T-helper 1 cell treated with Interleukin-12 subunit alpha and Interleukin-12 subunit beta and Interleukin-4 antibody, amounts not matched to agents 30 μg/mL and 1 μg/mL, for 36 hours (primary cell): ENCODE results near the gene FMN1.
"Not testable (repeated sequence)": the region's sequence is repeated elsewhere in the genome, so short reads cannot be mapped to it uniquely, and the experiment has no call there.

Experiments
- H3K27ac Mint-ChIP-seq: one replicate; pipeline ENCODE4 v1.8.0; 2021; ENCODE audit warnings: mild to moderate bottlenecking, mixed read lengths
- H3K27me3 Mint-ChIP-seq: one replicate; pipeline ENCODE4 v1.8.0; 2021; ENCODE audit warnings: low read depth, mixed read lengths
- H3K36me3 Mint-ChIP-seq: one replicate; pipeline ENCODE4 v1.8.0; 2021; ENCODE audit warnings: low read depth, mixed read lengths
- H3K4me1 Mint-ChIP-seq: one replicate; pipeline ENCODE4 v1.8.0; 2021; ENCODE audit warnings: low read depth, mixed read lengths
- H3K4me3 Mint-ChIP-seq: one replicate; pipeline ENCODE4 v1.8.0; 2021; ENCODE audit warnings: mild to moderate bottlenecking, moderate library complexity, mixed read lengths
- H3K9me3 Mint-ChIP-seq: one replicate; pipeline ENCODE4 v1.8.0; 2021; ENCODE audit warnings: mixed read lengths

Gene FMN1

DNA sequence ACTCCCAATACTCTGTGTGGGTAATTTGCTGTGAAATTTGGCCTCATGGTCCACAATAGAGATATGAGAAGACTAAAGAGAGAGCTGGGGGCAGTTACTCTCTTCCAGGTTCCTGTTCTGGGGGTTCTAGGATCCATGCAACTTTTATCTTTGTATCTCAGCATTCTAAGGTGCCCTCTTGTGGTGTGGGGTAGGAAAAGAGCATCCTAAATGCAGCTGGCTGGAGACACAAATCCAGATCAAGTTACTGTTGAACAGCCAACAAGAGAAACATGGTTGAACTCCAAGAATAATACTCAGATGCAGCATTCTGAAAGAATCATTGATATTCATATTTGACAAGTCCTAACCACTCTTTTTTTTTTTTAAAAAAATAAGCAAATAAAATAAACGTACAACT, 238.5 kb downstream of the FMN1 start:
- Mint-ChIP-seq H3K9me3 (no peaks in the 10 kb centered on the region), H3K4me1 (no peaks in the 10 kb centered on the region), H3K4me3 (no peak overlapping the region), H3K36me3 (no peaks in the 10 kb centered on the region), H3K27me3 (peaks cover 3% of the 10 kb centered on the region), H3K27ac (no peak overlapping the region)

DNA sequence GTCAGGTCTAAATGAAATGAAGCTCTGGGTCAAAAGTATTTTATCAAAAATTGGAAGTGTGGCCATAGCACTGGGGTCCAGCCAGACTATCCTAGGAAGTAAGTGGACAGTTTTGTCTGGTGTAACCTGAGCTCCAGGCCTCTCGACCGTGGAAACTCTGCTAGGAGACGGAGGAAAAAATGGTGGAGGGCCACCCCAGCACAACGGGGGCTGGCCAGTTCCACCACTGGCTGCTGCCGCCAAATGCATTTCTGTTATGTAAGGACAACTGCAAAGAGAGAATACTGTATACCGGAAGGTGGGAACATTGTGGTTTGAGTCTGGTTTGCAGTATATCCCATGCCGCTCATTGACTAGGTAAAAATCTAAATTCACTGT, 241.0 kb downstream of the FMN1 start:
- H3K36me3 Mint-ChIP-seq = no peaks in the 10 kb centered on the region
- no peak overlapping the region for H3K4me3 Mint-ChIP-seq
- H3K9me3 Mint-ChIP-seq = no peaks in the 10 kb centered on the region
- H3K4me1 Mint-ChIP-seq = no peaks in the 10 kb centered on the region
- H3K27ac Mint-ChIP-seq = no peak overlapping the region
- H3K27me3 Mint-ChIP-seq = peaks cover 3% of the 10 kb centered on the region

GRCh38 chr15:32952901-32953532, 241.5 kb downstream of the FMN1 start:
- Mint-ChIP-seq H3K27ac (no peak overlapping the region), H3K4me3 (no peak overlapping the region), H3K9me3 (no peaks in the 10 kb centered on the region), H3K27me3 (peaks cover 3% of the 10 kb centered on the region), H3K36me3 (no peaks in the 10 kb centered on the region), H3K4me1 (no peaks in the 10 kb centered on the region)

- no peak overlapping the region for H3K27ac Mint-ChIP-seq
- peaks cover under 1% of the 10 kb centered on the region for H3K27me3 Mint-ChIP-seq
- H3K36me3 Mint-ChIP-seq = no peaks in the 10 kb centered on the region
Observed at GRCh38 chr15:32951736-32952464, 242.6 kb downstream of the FMN1 start.

DNA sequence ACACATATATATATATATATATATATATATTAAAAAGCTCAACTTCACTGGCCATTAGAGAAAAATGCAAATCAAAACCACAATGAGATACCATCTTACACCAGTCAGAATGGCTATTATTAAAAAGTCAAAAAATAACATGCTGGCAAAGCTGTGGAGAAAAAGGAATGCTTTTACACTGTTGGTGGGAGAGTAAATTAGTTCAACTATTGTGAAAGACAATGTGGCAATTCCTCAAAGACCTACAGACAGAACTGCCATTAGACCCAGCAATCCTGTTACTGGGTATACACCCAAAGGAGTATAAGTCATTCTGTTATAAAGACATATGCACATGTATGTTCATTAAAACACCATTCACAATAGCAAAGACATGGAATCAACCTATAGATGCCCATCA, 244.5 kb downstream of the FMN1 start:
- not testable (repeated sequence) for H3K36me3 Mint-ChIP-seq, H3K4me1 Mint-ChIP-seq, H3K27me3 Mint-ChIP-seq, H3K27ac Mint-ChIP-seq, H3K4me3 Mint-ChIP-seq, H3K9me3 Mint-ChIP-seq

More at GRCh38 chr15:32951736-32952464, 242.6 kb downstream of the FMN1 start:
- Mint-ChIP-seq H3K4me3 (no peak overlapping the region), H3K4me1 (no peaks in the 10 kb centered on the region), H3K9me3 (no peaks in the 10 kb centered on the region)

- H3K9me3 Mint-ChIP-seq = no peaks in the 10 kb centered on the region
- no peaks in the 10 kb centered on the region for H3K4me1 Mint-ChIP-seq
- H3K27me3 Mint-ChIP-seq = no peaks in the 10 kb centered on the region
- no peak overlapping the region for H3K27ac Mint-ChIP-seq
- no peak overlapping the region for H3K4me3 Mint-ChIP-seq
- no peaks in the 10 kb centered on the region for H3K36me3 Mint-ChIP-seq
Observed at GRCh38 chr15:32946210-32946609, 248.3 kb downstream of the FMN1 start.

GRCh38 chr15:32944431-32944830, 250.1 kb downstream of the FMN1 start:
- Mint-ChIP-seq H3K4me1 (no peaks in the 10 kb centered on the region), H3K27me3 (no peaks in the 10 kb centered on the region), H3K36me3 (no peaks in the 10 kb centered on the region), H3K27ac (no peak overlapping the region), H3K9me3 (no peaks in the 10 kb centered on the region), H3K4me3 (no peak overlapping the region)

DNA sequence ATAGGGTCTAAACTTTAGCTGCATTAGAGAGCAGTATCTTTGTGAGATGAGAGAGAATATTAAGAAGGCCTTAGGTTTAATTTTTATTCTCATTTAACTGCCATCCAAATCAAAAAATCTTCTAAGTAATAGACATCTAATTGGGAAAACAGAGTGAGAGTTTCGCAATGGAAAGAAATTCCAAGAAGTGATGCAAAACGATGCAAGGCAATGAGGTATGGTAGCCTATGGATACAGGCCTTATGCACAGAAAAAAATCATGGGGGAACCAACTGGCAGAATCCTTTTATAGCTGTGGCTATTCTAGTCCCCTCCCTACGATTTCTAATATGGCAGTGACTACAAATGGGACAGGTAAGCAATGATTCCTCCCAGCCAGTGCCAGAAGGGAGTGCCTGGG, 250.8 kb downstream of the FMN1 start:
- no peak overlapping the region for H3K27ac Mint-ChIP-seq
- H3K4me1 Mint-ChIP-seq = no peaks in the 10 kb centered on the region
- no peaks in the 10 kb centered on the region for H3K36me3 Mint-ChIP-seq
- H3K4me3 Mint-ChIP-seq = no peak overlapping the region
- H3K9me3 Mint-ChIP-seq = no peaks in the 10 kb centered on the region
- H3K27me3 Mint-ChIP-seq = no peaks in the 10 kb centered on the region

- Mint-ChIP-seq H3K4me3 (no peak overlapping the region), H3K4me1 (no peaks in the 10 kb centered on the region), H3K36me3 (no peaks in the 10 kb centered on the region), H3K27ac (no peak overlapping the region), H3K9me3 (no peaks in the 10 kb centered on the region), H3K27me3 (no peaks in the 10 kb centered on the region)
Observed at GRCh38 chr15:32942401-32942841, 252.1 kb downstream of the FMN1 start.

DNA sequence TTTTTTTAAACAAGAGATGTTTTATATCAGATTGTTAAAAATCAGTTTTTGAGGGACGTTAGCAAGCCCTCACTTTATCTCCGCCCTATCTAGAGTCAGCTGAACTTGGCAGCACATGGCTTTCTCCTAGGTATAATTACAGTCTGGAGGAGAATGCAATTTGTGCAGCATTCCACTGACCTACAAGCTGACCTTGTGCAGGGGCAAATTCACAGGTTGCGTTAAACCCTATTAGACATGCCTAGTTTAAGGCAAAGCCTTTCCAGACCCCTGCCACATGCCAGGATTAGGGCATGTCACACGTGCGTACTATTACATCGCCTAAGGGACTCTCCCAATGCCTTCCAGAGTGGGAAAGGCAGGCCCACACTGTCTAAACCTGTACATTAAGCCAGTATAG, 252.7 kb downstream of the FMN1 start:
- Mint-ChIP-seq H3K4me1 (no peaks in the 10 kb centered on the region), H3K4me3 (no peak overlapping the region), H3K36me3 (no peaks in the 10 kb centered on the region), H3K9me3 (no peaks in the 10 kb centered on the region), H3K27me3 (no peaks in the 10 kb centered on the region), H3K27ac (no peak overlapping the region)

DNA sequence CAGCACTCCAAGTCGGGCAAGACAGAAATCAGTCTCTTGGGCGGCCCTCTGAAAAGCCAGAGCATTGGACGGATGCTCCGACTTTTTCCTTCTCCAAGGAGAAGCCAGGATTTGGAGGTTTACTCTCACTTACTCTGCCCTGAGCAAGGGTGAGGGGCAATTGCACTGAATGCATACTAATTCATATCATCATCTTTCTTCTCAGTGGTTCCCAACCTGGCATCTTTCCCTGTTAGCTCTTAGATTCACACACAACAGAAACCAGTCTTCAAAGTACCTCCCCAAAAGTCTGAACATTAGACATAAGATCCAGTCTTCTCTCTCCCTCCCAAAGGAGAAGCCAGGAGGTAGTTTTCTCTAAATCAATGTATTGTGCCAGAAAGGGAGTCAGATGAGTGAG, 257.5 kb downstream of the FMN1 start:
- no peak overlapping the region for H3K4me3 Mint-ChIP-seq
- H3K27ac Mint-ChIP-seq = no peak overlapping the region
- no peaks in the 10 kb centered on the region for H3K4me1 Mint-ChIP-seq
- no peaks in the 10 kb centered on the region for H3K36me3 Mint-ChIP-seq
- peaks cover 3% of the 10 kb centered on the region for H3K27me3 Mint-ChIP-seq
- H3K9me3 Mint-ChIP-seq = peaks cover 4% of the 10 kb centered on the region

GRCh38 chr15:32936283-32936918, 258.1 kb downstream of the FMN1 start:
- Mint-ChIP-seq H3K9me3 (peaks cover 4% of the 10 kb centered on the region), H3K27me3 (peaks cover 3% of the 10 kb centered on the region), H3K27ac (no peak overlapping the region)

DNA sequence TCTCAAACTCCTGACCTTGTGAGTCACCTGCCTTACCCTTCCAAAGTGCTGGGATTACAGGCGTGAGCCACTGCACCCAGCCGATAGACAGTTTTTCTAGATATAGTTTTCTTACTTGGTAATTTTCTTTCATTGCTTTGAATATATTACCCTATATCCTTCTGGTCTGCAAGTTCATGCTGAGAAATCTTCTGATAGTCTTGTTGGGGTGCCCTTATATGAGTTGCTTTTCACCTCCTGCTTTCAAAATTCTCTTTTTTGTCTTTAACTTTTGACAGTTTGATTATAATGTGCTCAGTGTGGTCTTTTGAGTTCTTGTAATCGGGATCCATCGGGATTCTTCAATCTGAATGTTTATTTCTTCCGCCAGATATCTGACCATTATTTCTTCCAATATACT, 259.4 kb downstream of the FMN1 start:
- no peaks in the 10 kb centered on the region for H3K4me1 Mint-ChIP-seq
- peaks cover 4% of the 10 kb centered on the region for H3K9me3 Mint-ChIP-seq
- H3K4me3 Mint-ChIP-seq = no peak overlapping the region
- H3K27ac Mint-ChIP-seq = no peak overlapping the region
- no peaks in the 10 kb centered on the region for H3K36me3 Mint-ChIP-seq
- H3K27me3 Mint-ChIP-seq = peaks cover 3% of the 10 kb centered on the region

More at GRCh38 chr15:32936283-32936918, 258.1 kb downstream of the FMN1 start:
- Mint-ChIP-seq H3K36me3 (no peaks in the 10 kb centered on the region), H3K4me3 (no peak overlapping the region), H3K4me1 (no peaks in the 10 kb centered on the region)

DNA sequence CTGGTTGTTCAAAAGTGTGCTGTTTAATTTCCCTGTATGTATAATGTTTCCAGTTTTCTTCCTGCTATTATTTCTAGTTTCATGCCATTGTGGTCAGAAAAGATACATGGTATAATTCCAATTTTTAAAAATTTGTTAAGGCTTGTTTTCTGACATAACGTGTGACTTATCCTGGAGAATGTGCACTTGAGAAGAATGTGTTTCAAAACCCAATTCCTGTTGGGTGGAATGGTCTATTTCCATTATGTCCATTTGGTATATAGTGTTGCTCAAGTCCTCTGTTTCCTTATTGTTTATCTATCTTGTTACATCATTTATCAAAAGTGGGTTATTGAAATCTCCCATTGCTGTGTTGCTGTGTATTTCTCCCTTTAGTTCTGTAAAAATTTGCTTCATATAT, 261.3 kb downstream of the FMN1 start:
- Mint-ChIP-seq H3K36me3 (no peaks in the 10 kb centered on the region), H3K27ac (no peak overlapping the region), H3K4me1 (no peaks in the 10 kb centered on the region)

GRCh38 chr15:32928876-32929275, 265.6 kb downstream of the FMN1 start:
- no peaks in the 10 kb centered on the region for H3K27me3 Mint-ChIP-seq
- no peaks in the 10 kb centered on the region for H3K9me3 Mint-ChIP-seq
- H3K36me3 Mint-ChIP-seq = no peaks in the 10 kb centered on the region
- H3K4me3 Mint-ChIP-seq = no peak overlapping the region
- no peaks in the 10 kb centered on the region for H3K4me1 Mint-ChIP-seq
- H3K27ac Mint-ChIP-seq = no peak overlapping the region

More for the DNA sequence above, 261.3 kb downstream of the FMN1 start:
- peaks cover 3% of the 10 kb centered on the region for H3K27me3 Mint-ChIP-seq
- peaks cover 4% of the 10 kb centered on the region for H3K9me3 Mint-ChIP-seq
- H3K4me3 Mint-ChIP-seq = no peak overlapping the region
